ENCODE data around the gene CAMTA1.
A peak's percentile ranks its signal among the peaks of the same experiment; 100 is the strongest.

The CAMTA1 gene

DNA sequence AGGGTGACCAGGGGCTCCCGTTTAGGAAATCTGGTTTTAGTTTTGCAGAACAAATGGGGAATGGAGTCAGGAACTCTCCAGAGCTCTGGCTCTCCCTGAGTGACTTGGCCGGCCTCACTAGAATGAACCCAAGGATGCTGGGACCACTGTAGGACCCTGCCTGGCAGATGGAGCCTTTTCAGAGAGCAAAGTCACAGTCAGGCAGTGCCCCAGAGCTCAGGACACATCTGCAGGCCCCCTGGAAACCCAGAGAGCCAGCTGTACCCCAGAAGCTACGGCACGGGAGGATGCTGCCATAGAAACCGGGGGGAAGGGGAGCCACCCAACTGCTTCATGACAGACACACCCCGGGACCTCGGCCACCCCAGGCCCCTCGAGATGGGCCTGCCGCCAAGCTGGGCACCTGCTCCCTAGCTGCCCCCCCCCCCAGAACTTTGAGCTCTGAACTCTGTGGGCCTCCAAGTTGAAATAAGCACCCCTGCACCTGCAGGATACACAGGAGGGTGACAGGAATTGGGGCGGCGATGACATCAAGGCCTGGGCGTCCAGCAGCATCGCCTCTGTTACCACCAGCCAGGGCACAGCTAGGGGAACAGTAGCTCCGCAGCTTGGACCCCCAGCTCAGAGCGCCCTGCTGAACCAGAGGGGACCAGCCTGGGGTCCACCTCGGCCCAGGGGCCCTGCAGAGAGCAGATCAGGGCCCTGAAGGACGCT is 894.1 kb downstream of the CAMTA1 start:
- TF ChIP-seq, protein P1, sequence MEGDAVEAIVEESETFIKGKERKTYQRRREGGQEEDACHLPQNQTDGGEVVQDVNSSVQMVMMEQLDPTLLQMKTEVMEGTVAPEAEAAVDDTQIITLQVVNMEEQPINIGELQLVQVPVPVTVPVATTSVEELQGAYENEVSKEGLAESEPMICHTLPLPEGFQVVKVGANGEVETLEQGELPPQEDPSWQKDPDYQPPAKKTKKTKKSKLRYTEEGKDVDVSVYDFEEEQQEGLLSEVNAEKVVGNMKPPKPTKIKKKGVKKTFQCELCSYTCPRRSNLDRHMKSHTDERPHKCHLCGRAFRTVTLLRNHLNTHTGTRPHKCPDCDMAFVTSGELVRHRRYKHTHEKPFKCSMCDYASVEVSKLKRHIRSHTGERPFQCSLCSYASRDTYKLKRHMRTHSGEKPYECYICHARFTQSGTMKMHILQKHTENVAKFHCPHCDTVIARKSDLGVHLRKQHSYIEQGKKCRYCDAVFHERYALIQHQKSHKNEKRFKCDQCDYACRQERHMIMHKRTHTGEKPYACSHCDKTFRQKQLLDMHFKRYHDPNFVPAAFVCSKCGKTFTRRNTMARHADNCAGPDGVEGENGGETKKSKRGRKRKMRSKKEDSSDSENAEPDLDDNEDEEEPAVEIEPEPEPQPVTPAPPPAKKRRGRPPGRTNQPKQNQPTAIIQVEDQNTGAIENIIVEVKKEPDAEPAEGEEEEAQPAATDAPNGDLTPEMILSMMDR (conservative IDR thresholded peaks at IDR 0.05; ENCODE audit: low read depth): no peak
- POLR2A ChIA-PET (ENCODE audit: low non-redundant PET): no interaction called here
- no peak overlapping the region for H3K27ac ChIP-seq
- CTCF ChIA-PET: interaction anchor here (0.6 to 6.2 kb wide), 4 partner anchors 11 to 977 kb away, joined by 3 to 48 read pairs (median 4); no protein-coding TSS in a partner anchor
- no peak for DNase-seq (ENCODE audit: low spot score)

DNA sequence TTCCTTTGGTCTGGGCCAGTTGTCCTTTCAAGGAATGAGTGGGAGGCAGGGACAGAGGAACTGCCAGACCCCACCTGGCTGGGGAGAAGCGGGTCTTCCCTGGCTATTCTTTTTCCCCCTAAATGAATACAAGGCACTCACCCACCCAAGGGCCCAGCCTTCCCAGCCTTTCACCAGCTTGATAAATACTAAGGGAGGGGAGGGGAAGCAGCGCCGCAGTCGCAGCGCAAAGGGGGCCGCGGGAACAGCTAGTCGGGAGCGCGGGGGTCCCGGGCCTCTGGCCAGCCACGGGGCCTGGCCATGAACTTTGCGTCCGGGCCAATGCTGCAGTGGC is 894.6 kb downstream of the CAMTA1 start:
- ChIA-PET CTCF (interaction anchor here (6.2 kb wide), 1 partner anchor 11 kb away, joined by 48 read pairs; no protein-coding TSS in a partner anchor), POLR2A (ENCODE audit: low non-redundant PET) (no interaction called here)
- no peak overlapping the region for H3K27ac ChIP-seq

DNA sequence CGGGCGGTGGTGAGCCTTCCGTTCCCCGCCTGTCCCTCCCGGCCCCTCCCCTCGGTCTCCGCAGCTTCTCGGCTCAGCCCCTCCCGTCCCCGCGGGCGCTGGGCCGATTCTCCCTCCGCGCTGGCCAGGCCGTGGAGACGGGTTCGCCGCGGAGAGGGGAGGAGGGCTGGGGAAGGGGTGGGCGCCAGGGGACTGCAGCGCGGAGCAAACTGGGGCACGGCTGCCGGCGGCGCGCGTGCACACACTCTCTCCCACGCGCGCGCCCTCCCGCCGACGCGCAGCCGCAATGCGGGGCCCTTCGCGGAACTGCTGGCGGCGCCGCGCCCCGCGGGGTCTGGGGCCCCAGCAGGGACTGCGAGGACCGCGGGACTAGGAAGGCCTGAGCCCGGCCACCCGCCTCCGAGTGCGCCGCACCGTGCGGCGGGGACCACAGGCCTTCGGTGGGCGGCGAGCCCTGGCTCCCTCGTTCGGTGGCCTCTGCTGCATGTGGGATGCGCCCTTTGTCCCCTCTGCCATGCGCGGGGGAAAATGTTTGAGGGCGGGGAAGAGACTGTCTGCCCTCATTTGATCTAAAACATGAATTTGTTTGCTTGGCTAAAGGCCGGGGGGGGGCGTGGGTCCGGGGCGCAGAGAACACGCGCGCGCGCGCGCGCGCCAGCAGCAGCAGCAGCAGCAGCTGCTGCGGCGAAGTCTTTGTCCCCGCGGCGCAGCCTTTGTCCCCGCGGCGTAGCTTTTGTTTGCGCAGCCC is 895.1 kb downstream of the CAMTA1 start:
- ChIA-PET POLR2A (ENCODE audit: low non-redundant PET) (no interaction called here), CTCF (interaction anchor here (0.6 to 6.2 kb wide), 2 partner anchors 12 to 99 kb away, joined by 3 to 48 read pairs; no protein-coding TSS in a partner anchor)
- no peak overlapping the region for H3K27ac ChIP-seq

More for the DNA sequence above, 894.6 kb downstream of the CAMTA1 start:
- TF ChIP-seq, protein P1 (conservative IDR thresholded peaks at IDR 0.05; ENCODE audit: low read depth): no peak
- no peak for DNase-seq (ENCODE audit: low spot score)

DNA sequence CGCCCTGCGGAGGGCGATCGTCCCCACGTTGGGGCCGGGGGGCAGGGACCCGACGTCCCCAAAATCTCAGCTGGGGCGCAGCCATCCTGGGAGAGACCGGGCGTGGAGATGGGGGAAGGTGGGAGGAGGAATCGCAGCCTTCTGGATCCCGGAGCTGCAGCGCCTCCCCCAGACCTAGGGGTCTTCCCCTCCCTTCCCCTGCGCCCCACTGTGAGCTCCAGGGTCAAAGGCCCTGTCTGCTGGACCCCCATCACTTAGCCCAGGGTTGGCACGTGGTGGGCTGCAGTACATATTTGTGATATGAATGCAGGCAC is 895.7 kb downstream of the CAMTA1 start:
- POLR2A ChIA-PET (ENCODE audit: low non-redundant PET): no interaction called here
- DNase-seq (ENCODE audit: low spot score): no peak
- TF ChIP-seq, protein P1 (conservative IDR thresholded peaks at IDR 0.05; ENCODE audit: low read depth): no peak
- CTCF ChIA-PET: interaction anchor here (0.6 to 6.2 kb wide), 2 partner anchors 12 to 100 kb away, joined by 3 to 48 read pairs; no protein-coding TSS in a partner anchor
- no peak overlapping the region for H3K27ac ChIP-seq

More for the DNA sequence above, 895.1 kb downstream of the CAMTA1 start:
- peak; percentile 26 for DNase-seq (ENCODE audit: low spot score)
- TF ChIP-seq, protein P1 (conservative IDR thresholded peaks at IDR 0.05; ENCODE audit: low read depth): no peak

DNA sequence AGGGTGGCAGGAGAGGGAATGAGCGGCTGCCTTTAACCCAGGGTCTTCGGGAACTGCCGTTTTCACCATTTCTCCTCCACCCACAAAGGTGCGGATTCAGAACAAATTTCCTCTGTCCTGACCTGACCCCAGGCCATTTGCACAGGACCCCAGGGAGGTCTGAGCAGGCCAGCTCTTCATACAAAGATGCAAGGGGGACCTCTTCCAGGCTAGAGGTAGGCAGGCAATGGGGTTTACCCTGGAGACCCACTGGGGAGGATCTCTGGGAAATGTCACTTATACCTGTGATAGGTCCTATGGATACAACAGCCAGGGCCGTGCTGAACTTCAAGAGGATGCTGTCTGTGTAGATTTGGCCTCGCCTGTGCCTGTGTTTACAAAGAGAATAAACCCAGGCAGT is 896.1 kb downstream of the CAMTA1 start:
- TF ChIP-seq, protein P1 (conservative IDR thresholded peaks at IDR 0.05; ENCODE audit: low read depth): no peak
- ChIA-PET POLR2A (ENCODE audit: low non-redundant PET) (no interaction called here), CTCF (interaction anchor here (6.2 kb wide), 1 partner anchor 13 kb away, joined by 48 read pairs; no protein-coding TSS in a partner anchor)
- no peak for DNase-seq (ENCODE audit: low spot score)
- H3K27ac ChIP-seq: no peak overlapping the region

DNA sequence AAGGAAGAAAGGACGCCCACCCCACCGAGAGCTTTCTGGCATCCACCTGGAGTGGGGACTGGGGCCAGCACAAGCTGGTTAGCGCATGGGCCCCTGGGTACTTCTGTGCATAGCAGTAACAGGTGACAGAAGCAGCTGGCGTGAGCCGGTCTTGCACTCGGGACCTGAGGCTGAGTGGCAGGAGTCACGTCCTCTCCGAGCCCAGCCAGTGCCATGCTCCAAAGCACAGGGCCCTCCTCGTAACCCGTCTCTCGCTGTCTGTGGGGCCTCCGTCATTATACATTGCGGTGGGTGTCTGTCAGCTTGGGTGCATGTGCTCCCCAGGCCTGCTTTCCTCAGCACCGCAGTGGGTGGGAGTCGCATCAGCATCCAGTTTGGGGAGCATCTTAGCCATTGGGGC is 898.3 kb downstream of the CAMTA1 start:
- DNase-seq (ENCODE audit: low spot score): no peak
- ChIA-PET POLR2A (ENCODE audit: low non-redundant PET) (no interaction called here), CTCF (interaction anchor here (0.8 to 6.2 kb wide), 2 partner anchors 10 to 15 kb away, joined by 3 to 48 read pairs; no protein-coding TSS in a partner anchor)

More for the DNA sequence above, 898.3 kb downstream of the CAMTA1 start:
- TF ChIP-seq, protein P1 (conservative IDR thresholded peaks at IDR 0.05; ENCODE audit: low read depth): no peak
- H3K27ac ChIP-seq: no peak overlapping the region
